GM12891 (cell line): ENCODE results near the gene DIABLO.

ENCODE experiments used
- POLR2A ChIP-seq: IDR thresholded peaks from 2 replicates; pipeline ENCODE4 v1.6.1; 2011; ENCODE audit warnings: low read depth, low read length, control low read depth
- TAF1 ChIP-seq: IDR thresholded peaks from 2 replicates; pipeline ENCODE4 v1.6.1; 2011; ENCODE audit warnings: low read depth, low read length, control low read depth

DNA sequence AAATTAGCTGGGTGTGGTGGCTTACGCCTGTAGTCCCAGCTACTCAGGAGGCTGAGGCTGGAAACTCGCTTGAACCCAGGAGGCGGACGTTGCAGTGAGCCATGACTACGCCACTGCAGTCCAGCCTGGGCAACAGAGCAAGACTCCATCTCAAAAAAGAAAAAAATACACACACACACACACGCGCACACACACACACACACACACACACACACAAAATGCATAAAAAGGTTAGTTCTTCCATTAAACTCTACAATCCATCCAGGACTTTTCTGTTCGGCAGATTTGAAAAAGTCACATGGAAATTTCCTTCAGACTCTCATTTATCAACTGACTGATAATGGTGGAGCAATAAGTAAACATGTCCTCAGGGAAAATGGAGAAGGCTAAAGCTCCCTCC is 49.6 kb upstream of the DIABLO start:
- TF ChIP-seq POLR2A (no peak), TAF1 (no peak)
